Neural progenitor cell (in vitro differentiated cells): ENCODE measurements around the gene TIAL1. TPM values are rescaled to one million over a fixed set of nuclear protein-coding genes. Genes with fewer than 3 reads are reported as not detected.

ENCODE experiments used
- DNase-seq: peaks from one replicate; pipeline ENCODE4 v3.0.0-alpha.2; 2016; ENCODE audit warnings: low spot score
- H2AFZ ChIP-seq: fragments of 200-600 bp; sonication (generic); replicated peaks from 2 replicates; pipeline ENCODE4 v1.6.1; 2016; ENCODE audit warnings: antibody characterized with exemption
- H3F3A ChIP-seq: fragments of 200-600 bp; sonication (generic); 2 replicates; pipeline ENCODE4 v1.6.1; 2016; ENCODE audit warnings: antibody characterized with exemption, low read depth
- H3K27ac ChIP-seq: fragments of 200-600 bp; sonication (generic); 2 replicates; pipeline ENCODE4 v1.5.1; 2016; ENCODE audit warnings: mild to moderate bottlenecking
- H3K27me3 ChIP-seq: fragments of 200-600 bp; sonication (generic); 2 replicates; pipeline ENCODE4 v1.6.1; 2016; ENCODE audit warnings: mild to moderate bottlenecking, moderate library complexity
- H3K36me3 ChIP-seq: fragments of 200-600 bp; sonication (generic); 2 replicates; pipeline ENCODE4 v1.5.1; 2016
- H3K4me1 ChIP-seq: fragments of 200-600 bp; sonication (generic); 2 replicates; pipeline ENCODE4 v1.6.1; 2016; ENCODE audit warnings: mixed run types
- H3K4me2 ChIP-seq: fragments of 200-600 bp; sonication (generic); 2 replicates; pipeline ENCODE4 v1.6.1; 2016
- H3K4me3 ChIP-seq: fragments of 200-600 bp; sonication (generic); 2 replicates; pipeline ENCODE4 v1.5.1; 2016
- H3K79me2 ChIP-seq: fragments of 200-600 bp; sonication (generic); 2 replicates; pipeline ENCODE4 v1.6.1; 2016; ENCODE audit warnings: low read depth
- H3K9ac ChIP-seq: fragments of 200-600 bp; sonication (generic); 2 replicates; pipeline ENCODE4 v1.6.1; 2016
- H3K9me3 ChIP-seq: fragments of 200-600 bp; sonication (generic); 2 replicates; pipeline ENCODE4 v1.5.1; 2016; ENCODE audit warnings: low read depth
- H4K20me1 ChIP-seq: fragments of 200-600 bp; sonication (generic); 2 replicates; pipeline ENCODE4 v1.6.1; 2016; ENCODE audit warnings: low read depth
- H3K27ac Mint-ChIP-seq: 3 replicates; pipeline ENCODE4 v1.8.0; 2021; ENCODE audit warnings: mixed read lengths
- H3K27me3 Mint-ChIP-seq: 2 replicates; pipeline ENCODE4 v1.8.0; 2022; ENCODE audit warnings: low read depth, mild to moderate bottlenecking, inconsistent platforms, moderate library complexity, mixed read lengths; ENCODE audit not compliant: insufficient read depth
- H3K36me3 Mint-ChIP-seq: 3 replicates; pipeline ENCODE4 v1.8.0; 2021; ENCODE audit warnings: mixed read lengths
- H3K4me1 Mint-ChIP-seq: 3 replicates; pipeline ENCODE4 v1.8.0; 2021; ENCODE audit warnings: mixed read lengths
- H3K4me3 Mint-ChIP-seq: 3 replicates; pipeline ENCODE4 v1.8.0; 2021; ENCODE audit warnings: mild to moderate bottlenecking, moderate library complexity, mixed read lengths
- H3K9me3 Mint-ChIP-seq: 3 replicates; pipeline ENCODE4 v1.8.0; 2020; ENCODE audit warnings: mixed read lengths
- EZH2 ChIP-seq: fragments of 200-600 bp; sonication (generic); IDR thresholded peaks from 2 replicates; pipeline ENCODE4 v1.6.1; 2017; ENCODE audit warnings: antibody characterized with exemption, mild to moderate bottlenecking, moderate library complexity
- EZH2phosphoT487 ChIP-seq: fragments of 200-600 bp; sonication (generic); IDR thresholded peaks from 2 replicates; pipeline ENCODE4 v1.6.1; 2017; ENCODE audit warnings: antibody characterized with exemption
- total RNA-seq: library from RNA; depleted of rRNA; stranded (reverse); fragments of >200 nt; gene quantifications from 2 replicates; pipeline ENCODE4 v1.2.3, GENCODE V29; 2015; ENCODE audit warnings: low replicate concordance
- TF ChIP-seq, protein P1 (sequence below): fragments of 200-600 bp; sonication (generic); IDR thresholded peaks from 2 replicates; pipeline ENCODE4 v1.5.1; 2017; ENCODE audit warnings: antibody characterized with exemption, mild to moderate bottlenecking

TIAL1 gene, protein sequence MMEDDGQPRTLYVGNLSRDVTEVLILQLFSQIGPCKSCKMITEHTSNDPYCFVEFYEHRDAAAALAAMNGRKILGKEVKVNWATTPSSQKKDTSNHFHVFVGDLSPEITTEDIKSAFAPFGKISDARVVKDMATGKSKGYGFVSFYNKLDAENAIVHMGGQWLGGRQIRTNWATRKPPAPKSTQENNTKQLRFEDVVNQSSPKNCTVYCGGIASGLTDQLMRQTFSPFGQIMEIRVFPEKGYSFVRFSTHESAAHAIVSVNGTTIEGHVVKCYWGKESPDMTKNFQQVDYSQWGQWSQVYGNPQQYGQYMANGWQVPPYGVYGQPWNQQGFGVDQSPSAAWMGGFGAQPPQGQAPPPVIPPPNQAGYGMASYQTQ
- total RNA-seq = 130 and 166 TPM in 2 replicates

DNA sequence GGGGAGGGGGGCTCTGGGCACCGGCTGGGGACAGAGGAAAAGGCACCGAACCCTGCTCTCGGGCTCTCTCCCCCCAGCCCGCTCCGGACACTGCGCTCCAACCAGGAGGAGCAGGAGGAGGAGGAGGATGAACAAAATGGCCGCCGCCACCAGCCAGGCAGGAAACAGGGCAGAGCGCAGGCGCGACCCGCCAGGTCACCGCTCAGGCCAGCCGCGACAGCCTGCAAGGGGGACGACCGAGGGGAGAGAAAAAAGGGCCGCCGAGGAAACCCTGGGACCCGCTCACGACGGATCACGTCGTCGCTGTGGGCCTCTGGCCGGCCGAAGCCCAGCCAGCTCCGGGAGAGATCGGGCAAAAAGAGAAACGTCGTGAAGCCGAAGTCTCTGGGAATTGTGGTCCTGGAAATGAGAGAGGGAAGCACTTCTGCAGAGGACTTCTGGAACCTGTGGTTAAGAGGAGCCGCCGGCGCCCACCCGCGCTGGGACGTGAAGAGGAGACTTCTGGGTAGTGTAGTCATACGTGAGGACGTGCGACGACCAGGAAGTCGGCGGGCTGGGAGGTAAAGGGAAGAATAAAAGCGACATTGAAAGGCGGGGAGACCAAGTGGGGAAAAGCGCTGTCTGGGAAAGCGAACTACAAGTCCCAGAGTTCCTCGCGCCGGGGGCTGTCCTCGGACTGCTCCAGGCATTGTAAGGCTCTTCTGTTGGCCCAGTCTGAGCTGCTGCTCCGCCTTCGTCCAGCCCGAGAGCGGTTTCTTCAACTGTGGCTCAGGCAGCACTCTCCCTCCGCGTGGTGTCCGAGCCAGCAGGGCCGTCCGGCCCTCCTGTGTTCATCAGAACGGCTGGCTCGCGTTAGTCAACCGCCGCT is at the start of gene TIAL1:
TSS of gene TIAL1 (minus strand) at position 428 of the 868 bp plus-strand sequence. CDS start 499 bp downstream, outside the sequence.
- H3K4me1 Mint-ChIP-seq = peaks cover 37% of the 10 kb centered on the region
- H3K9me3 ChIP-seq = no peaks in the 10 kb centered on the region
- H3K79me2 ChIP-seq = peaks cover 47% of the 10 kb centered on the region
- peak within 1 kb of the TSS; percentile 70 for H3K4me3 ChIP-seq
- H3K4me1 ChIP-seq = peaks cover 33% of the 10 kb centered on the region
- TF ChIP-seq EZH2 (no peak), EZH2phosphoT487 (no peak)
- TF ChIP-seq, protein P1, sequence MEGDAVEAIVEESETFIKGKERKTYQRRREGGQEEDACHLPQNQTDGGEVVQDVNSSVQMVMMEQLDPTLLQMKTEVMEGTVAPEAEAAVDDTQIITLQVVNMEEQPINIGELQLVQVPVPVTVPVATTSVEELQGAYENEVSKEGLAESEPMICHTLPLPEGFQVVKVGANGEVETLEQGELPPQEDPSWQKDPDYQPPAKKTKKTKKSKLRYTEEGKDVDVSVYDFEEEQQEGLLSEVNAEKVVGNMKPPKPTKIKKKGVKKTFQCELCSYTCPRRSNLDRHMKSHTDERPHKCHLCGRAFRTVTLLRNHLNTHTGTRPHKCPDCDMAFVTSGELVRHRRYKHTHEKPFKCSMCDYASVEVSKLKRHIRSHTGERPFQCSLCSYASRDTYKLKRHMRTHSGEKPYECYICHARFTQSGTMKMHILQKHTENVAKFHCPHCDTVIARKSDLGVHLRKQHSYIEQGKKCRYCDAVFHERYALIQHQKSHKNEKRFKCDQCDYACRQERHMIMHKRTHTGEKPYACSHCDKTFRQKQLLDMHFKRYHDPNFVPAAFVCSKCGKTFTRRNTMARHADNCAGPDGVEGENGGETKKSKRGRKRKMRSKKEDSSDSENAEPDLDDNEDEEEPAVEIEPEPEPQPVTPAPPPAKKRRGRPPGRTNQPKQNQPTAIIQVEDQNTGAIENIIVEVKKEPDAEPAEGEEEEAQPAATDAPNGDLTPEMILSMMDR = no peak
- H3K27me3 Mint-ChIP-seq = no peaks in the 10 kb centered on the region
- H3K27ac Mint-ChIP-seq = peak within 1 kb of the TSS; percentile 90
- peak within 1 kb of the TSS; percentile 87 for H3K9ac ChIP-seq
- H3K36me3 Mint-ChIP-seq = peaks cover 7% of the 10 kb centered on the region
- peak within 1 kb of the TSS; percentile 82 for H3K4me2 ChIP-seq
- peaks cover 2% of the 10 kb centered on the region for H3K9me3 Mint-ChIP-seq
- H3K27ac ChIP-seq = peak within 1 kb of the TSS; percentile 96
- peaks cover 18% of the 10 kb centered on the region for H3F3A ChIP-seq
- no peaks in the 10 kb centered on the region for H3K27me3 ChIP-seq
- H3K4me3 Mint-ChIP-seq = peak within 1 kb of the TSS; percentile 92
- peaks cover 3% of the 10 kb centered on the region for H3K36me3 ChIP-seq
- peak within 1 kb of the TSS; percentile 88 for H2AFZ ChIP-seq
- peaks cover 39% of the 10 kb centered on the region for H4K20me1 ChIP-seq
- DNase-seq = peak; percentile 99

DNA sequence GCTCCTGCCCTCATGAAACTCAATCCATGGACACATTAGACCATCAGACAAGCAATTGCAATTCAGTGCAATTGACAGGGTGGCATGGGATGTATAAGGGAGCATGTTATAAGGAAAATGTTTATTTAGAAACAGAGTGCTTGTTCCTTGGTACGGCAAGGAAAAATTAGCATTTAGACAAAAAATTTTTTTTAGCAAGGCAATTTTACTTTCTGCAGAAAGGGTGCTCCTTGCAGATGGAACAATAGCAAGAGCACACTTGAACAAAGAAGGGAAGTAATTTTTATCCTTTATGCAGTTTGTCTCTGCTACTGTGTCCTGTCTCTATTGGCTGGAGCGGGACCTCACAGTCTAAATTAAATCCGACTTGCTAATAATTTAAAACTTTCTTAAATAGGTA is 48.2 kb upstream of the TIAL1 start:
- H3K9ac ChIP-seq = no peak overlapping the region
- H3K27me3 ChIP-seq = no peaks in the 10 kb centered on the region
- no peak overlapping the region for H3K4me3 ChIP-seq
- H4K20me1 ChIP-seq = no peaks in the 10 kb centered on the region
- no peaks in the 10 kb centered on the region for H3K79me2 ChIP-seq
- no peak overlapping the region for H3K4me2 ChIP-seq
- TF ChIP-seq EZH2phosphoT487 (no peak), EZH2 (no peak)
- TF ChIP-seq, protein P1 = no peak
- DNase-seq = no peak
- Mint-ChIP-seq H3K27ac (no peak overlapping the region), H3K9me3 (no peaks in the 10 kb centered on the region), H3K36me3 (no peaks in the 10 kb centered on the region), H3K27me3 (peaks cover 11% of the 10 kb centered on the region), H3K4me3 (no peak overlapping the region), H3K4me1 (peaks cover 8% of the 10 kb centered on the region)
- no peak overlapping the region for H2AFZ ChIP-seq
- no peaks in the 10 kb centered on the region for H3K9me3 ChIP-seq
- H3K4me1 ChIP-seq = no peaks in the 10 kb centered on the region
- H3F3A ChIP-seq = peaks cover under 1% of the 10 kb centered on the region
- no peaks in the 10 kb centered on the region for H3K36me3 ChIP-seq
- no peak overlapping the region for H3K27ac ChIP-seq

DNA sequence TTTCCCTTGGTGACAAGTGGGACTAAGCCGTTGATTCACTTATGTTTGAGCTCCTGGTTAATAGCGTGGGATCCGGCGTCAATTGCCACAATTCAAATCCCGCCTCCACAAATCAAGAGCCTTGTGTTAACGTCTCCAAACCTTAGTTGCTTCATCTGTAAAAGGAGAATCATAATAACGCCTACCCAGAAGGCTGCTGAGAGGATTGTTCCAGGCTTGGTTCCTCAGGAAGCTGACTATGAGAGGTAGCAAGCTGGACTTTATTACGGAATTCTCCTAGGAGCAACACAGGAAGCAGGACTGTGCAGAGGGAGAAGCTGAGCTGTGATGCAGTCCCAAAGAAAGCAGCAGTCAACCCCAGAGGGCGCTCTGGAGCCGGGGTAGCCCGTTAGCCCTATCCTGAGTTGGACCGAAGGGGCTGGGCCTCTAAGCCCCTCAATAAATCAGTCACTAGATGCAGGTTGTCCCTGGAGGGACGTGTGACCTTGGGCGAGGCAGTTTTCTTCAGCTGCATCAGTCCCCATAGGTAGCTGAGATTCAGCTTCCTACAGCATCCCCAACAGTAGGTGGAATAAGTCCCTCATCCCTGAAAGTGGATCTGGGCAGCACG is 47.5 kb upstream of the TIAL1 start:
- Histone ChIP-seq H3K9ac (no peak overlapping the region), H2AFZ (peak overlapping the region; percentile 95), H4K20me1 (no peaks in the 10 kb centered on the region), H3K79me2 (no peaks in the 10 kb centered on the region), H3K4me2 (no peak overlapping the region), H3K27me3 (no peaks in the 10 kb centered on the region), H3F3A (no peaks in the 10 kb centered on the region), H3K27ac (no peak overlapping the region), H3K4me1 (no peaks in the 10 kb centered on the region), H3K9me3 (no peaks in the 10 kb centered on the region), H3K36me3 (no peaks in the 10 kb centered on the region), H3K4me3 (no peak overlapping the region)
- no peak overlapping the region for H3K27ac Mint-ChIP-seq
- TF ChIP-seq, protein P1 = peak; percentile 64
- TF ChIP-seq EZH2 = no peak
- H3K27me3 Mint-ChIP-seq = peaks cover 11% of the 10 kb centered on the region
- peak; percentile 73 for DNase-seq
- no peaks in the 10 kb centered on the region for H3K9me3 Mint-ChIP-seq
- H3K4me3 Mint-ChIP-seq = no peak overlapping the region
- H3K4me1 Mint-ChIP-seq = peaks cover 8% of the 10 kb centered on the region
- H3K36me3 Mint-ChIP-seq = no peaks in the 10 kb centered on the region
